ENCODE results near the gene DTNB.
"Not testable (repeated sequence)": the region's sequence is repeated elsewhere in the genome, so short reads cannot be mapped to it uniquely, and the experiment has no call there.

The DTNB gene

DNA sequence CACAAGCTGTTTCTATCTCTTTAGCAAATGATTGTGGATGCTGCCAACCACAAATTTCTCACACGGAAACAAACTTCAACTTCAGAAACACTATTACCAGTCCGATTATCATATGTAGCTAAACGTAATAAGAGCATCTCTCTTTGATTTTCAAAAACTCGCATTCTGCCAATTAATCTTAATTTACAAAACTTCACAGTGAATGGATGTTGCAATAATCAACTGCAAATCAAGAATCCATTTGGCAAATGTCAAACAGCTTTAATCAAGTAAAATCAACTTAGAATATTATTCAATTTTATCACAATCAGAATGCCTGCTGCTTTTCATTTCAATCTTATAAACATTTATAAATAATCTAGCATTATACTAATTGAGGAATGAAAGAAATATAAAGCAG is 54.2 kb downstream of the DTNB start:
- H3K4me2 ChIP-seq = no peak overlapping the region

GRCh38 chr2:25618676-25619075 is 54.7 kb downstream of the DTNB start:
- Histone ChIP-seq H3K36me3 (peaks cover 0 to 19% (median 10%) of the 10 kb centered on the region in 11 experiments; a peak in 12 of 22 replicates), H3K9me3 (replicated peaks in 1 of 11) (no peaks in the 10 kb centered on the region), H3K4me3 (no peak overlapping the region), H3K4me2 (no peak overlapping the region), H4K20me1 (no peaks in the 10 kb centered on the region), H3K27ac (no peak overlapping the region), H3K9ac (no peak overlapping the region), H3K4me1 (no peaks in the 10 kb centered on the region; a peak in 1 of 20 replicates), H3K27me3 (no peaks in the 10 kb centered on the region)
- no peak for TF ChIP-seq Cebpa-rat (IDR thresholded peaks at IDR 0.05)

More for the DNA sequence above, 54.2 kb downstream of the DTNB start:
- no peaks in the 10 kb centered on the region for H4K20me1 ChIP-seq
- no peaks in the 10 kb centered on the region for H3K9me3 ChIP-seq (replicated peaks in 1 of 11)
- no peaks in the 10 kb centered on the region for H3K27me3 ChIP-seq
- H3K27ac ChIP-seq = no peak overlapping the region
- peaks cover 0 to 22% (median 13%) of the 10 kb centered on the region in 11 experiments; a peak in 15 of 22 replicates for H3K36me3 ChIP-seq
- no peak overlapping the region for H3K9ac ChIP-seq
- TF ChIP-seq Cebpa-rat (IDR thresholded peaks at IDR 0.05) = no peak
- H3K4me1 ChIP-seq = no peaks in the 10 kb centered on the region; a peak in 1 of 20 replicates
- no peak overlapping the region for H3K4me3 ChIP-seq

- Histone ChIP-seq H3K36me3 (peaks cover 0 to 17% (median 7%) of the 10 kb centered on the region in 11 experiments; a peak in 11 of 22 replicates), H3K9ac (no peak overlapping the region), H3K27me3 (no peaks in the 10 kb centered on the region), H3K4me2 (no peak overlapping the region), H4K20me1 (no peaks in the 10 kb centered on the region), H3K4me3 (no peak overlapping the region), H3K9me3 (replicated peaks in 1 of 11) (no peaks in the 10 kb centered on the region), H3K27ac (no peak overlapping the region), H3K4me1 (no peaks in the 10 kb centered on the region; a peak in 1 of 20 replicates)
- TF ChIP-seq Cebpa-rat (IDR thresholded peaks at IDR 0.05) = no peak
Measured at GRCh38 chr2:25617948-25618646, 55.3 kb downstream of the DTNB start.

DNA sequence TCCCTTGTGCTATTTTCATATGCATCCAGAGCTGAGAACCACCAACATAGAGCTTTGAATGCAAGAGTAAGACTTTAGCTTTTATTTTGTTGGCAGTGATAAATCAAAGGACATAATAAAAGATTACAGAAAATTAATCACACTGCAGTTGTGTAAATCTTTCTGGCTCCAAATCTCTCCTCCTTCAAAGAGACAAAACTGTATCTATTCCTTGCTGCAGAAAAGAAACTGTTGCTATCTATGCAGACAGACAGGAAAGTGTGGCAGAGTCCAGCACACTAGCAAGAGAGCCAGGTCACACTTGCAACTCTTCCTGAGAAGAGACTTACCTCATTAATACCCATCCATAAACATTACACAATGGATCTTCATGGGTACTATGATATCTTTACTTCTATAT is 57.5 kb downstream of the DTNB start:
- H3K4me2 ChIP-seq = no peak overlapping the region

GRCh38 chr2:25615386-25615785 is 58.0 kb downstream of the DTNB start:
- Histone ChIP-seq H3K9me3 (replicated peaks in 1 of 11) (no peaks in the 10 kb centered on the region), H3K27ac (no peak overlapping the region), H3K4me2 (no peak overlapping the region), H3K4me3 (no peak overlapping the region), H3K9ac (no peak overlapping the region), H3K36me3 (peaks cover 0 to 7% (median 0%) of the 10 kb centered on the region in 11 experiments; a peak in 3 of 22 replicates), H3K4me1 (no peaks in the 10 kb centered on the region; a peak in 1 of 20 replicates), H4K20me1 (no peaks in the 10 kb centered on the region), H3K27me3 (no peaks in the 10 kb centered on the region)
- no peak for TF ChIP-seq Cebpa-rat (IDR thresholded peaks at IDR 0.05)

More for the DNA sequence above, 57.5 kb downstream of the DTNB start:
- Histone ChIP-seq H3K4me1 (no peaks in the 10 kb centered on the region; a peak in 1 of 20 replicates), H3K27ac (no peak overlapping the region), H3K9ac (no peak overlapping the region), H3K36me3 (peaks cover 0 to 7% (median 0%) of the 10 kb centered on the region in 11 experiments; a peak in 4 of 22 replicates), H3K27me3 (no peaks in the 10 kb centered on the region), H3K4me3 (no peak overlapping the region), H3K9me3 (replicated peaks in 1 of 11) (no peaks in the 10 kb centered on the region), H4K20me1 (no peaks in the 10 kb centered on the region)
- no peak for TF ChIP-seq Cebpa-rat (IDR thresholded peaks at IDR 0.05)

GRCh38 chr2:25614711-25615110 is 58.7 kb downstream of the DTNB start:
- H3K4me2 ChIP-seq = no peak overlapping the region
- TF ChIP-seq Cebpa-rat (IDR thresholded peaks at IDR 0.05) = no peak

GRCh38 chr2:25608718-25609117 is 64.7 kb downstream of the DTNB start:
- no peak for TF ChIP-seq Cebpa-rat (IDR thresholded peaks at IDR 0.05)
- H3K9me3 ChIP-seq (replicated peaks in 1 of 11) = no peaks in the 10 kb centered on the region
- H3K36me3 ChIP-seq = peaks cover 0 to 4% (median 0%) of the 10 kb centered on the region in 11 experiments; a peak in 2 of 22 replicates
- peaks cover 0 to 11% (median 10%) of the 10 kb centered on the region in 10 experiments; a peak in 14 of 20 replicates for H3K4me1 ChIP-seq
- no peaks in the 10 kb centered on the region; a peak in 1 of 22 replicates for H4K20me1 ChIP-seq
- H3K27ac ChIP-seq = no peak overlapping the region
- no peak overlapping the region for H3K4me2 ChIP-seq
- no peaks in the 10 kb centered on the region for H3K27me3 ChIP-seq
- no peak overlapping the region for H3K9ac ChIP-seq
- no peak overlapping the region for H3K4me3 ChIP-seq

More at GRCh38 chr2:25614711-25615110, 58.7 kb downstream of the DTNB start:
- Histone ChIP-seq H3K9ac (no peak overlapping the region), H3K27ac (no peak overlapping the region), H3K9me3 (replicated peaks in 1 of 11) (no peaks in the 10 kb centered on the region), H3K27me3 (no peaks in the 10 kb centered on the region), H3K4me3 (no peak overlapping the region), H4K20me1 (no peaks in the 10 kb centered on the region), H3K4me1 (peaks cover 0 to 5% (median 4%) of the 10 kb centered on the region in 10 experiments; a peak in 15 of 20 replicates), H3K36me3 (peaks cover 0 to 7% (median 0%) of the 10 kb centered on the region in 11 experiments; a peak in 1 of 22 replicates)

GRCh38 chr2:25606892-25607291 is 66.5 kb downstream of the DTNB start:
- no peak overlapping the region for H3K27ac ChIP-seq
- H3K4me3 ChIP-seq = no peak overlapping the region
- TF ChIP-seq Cebpa-rat (IDR thresholded peaks at IDR 0.05) = no peak
- peaks cover 0 to 11% (median 10%) of the 10 kb centered on the region in 10 experiments; a peak in 14 of 20 replicates for H3K4me1 ChIP-seq
- no peaks in the 10 kb centered on the region for H3K27me3 ChIP-seq
- peaks cover 0 to 4% (median 0%) of the 10 kb centered on the region in 11 experiments; a peak in 1 of 22 replicates for H3K36me3 ChIP-seq
- H3K9me3 ChIP-seq (replicated peaks in 1 of 11) = no peaks in the 10 kb centered on the region
- H3K9ac ChIP-seq = no peak overlapping the region
- H4K20me1 ChIP-seq = no peaks in the 10 kb centered on the region; a peak in 1 of 22 replicates
- H3K4me2 ChIP-seq = no peak overlapping the region

DNA sequence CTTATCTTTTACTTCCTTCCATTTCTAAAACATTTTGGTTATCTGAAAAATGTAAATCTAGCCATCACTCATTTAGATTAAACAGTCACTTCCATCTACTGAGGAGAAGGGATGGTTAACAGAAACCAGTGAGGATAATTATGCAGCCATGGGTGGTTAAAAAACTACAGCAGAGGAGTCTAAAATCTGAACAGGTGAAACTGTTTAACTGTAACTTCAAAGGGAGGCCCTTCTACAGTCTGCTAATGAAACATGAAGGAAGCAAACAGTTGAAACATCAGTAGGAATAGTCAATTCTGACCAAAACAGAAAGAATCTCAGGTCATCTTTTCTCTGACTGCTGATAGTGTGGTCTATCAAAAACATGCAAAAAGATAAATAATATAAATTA is 71.0 kb downstream of the DTNB start:
- Histone ChIP-seq H3K4me3 (no peak overlapping the region), H3K27me3 (no peaks in the 10 kb centered on the region), H3K9me3 (replicated peaks in 1 of 11) (no peaks in the 10 kb centered on the region; a peak in 1 of 22 replicates), H3K4me1 (peaks cover 0 to 14% (median 0%) of the 10 kb centered on the region in 10 experiments; a peak in 4 of 20 replicates), H3K27ac (no peak overlapping the region), H3K36me3 (peaks cover 0 to 12% (median 0%) of the 10 kb centered on the region in 11 experiments; a peak in 3 of 22 replicates), H4K20me1 (no peaks in the 10 kb centered on the region), H3K9ac (no peak overlapping the region), H3K4me2 (no peak overlapping the region)
- TF ChIP-seq Cebpa-rat (IDR thresholded peaks at IDR 0.05) = no peak

- H4K20me1 ChIP-seq; H3K4me3 ChIP-seq; H3K9me3 ChIP-seq (replicated peaks in 1 of 11); H3K4me2 ChIP-seq; H3K27ac ChIP-seq; H3K27me3 ChIP-seq: not testable (repeated sequence)
- Histone ChIP-seq H3K36me3 (peaks cover 0 to 12% (median 0%) of the 10 kb centered on the region in 11 experiments; a peak in 3 of 22 replicates), H3K4me1 (peaks cover 0 to 19% (median 0%) of the 10 kb centered on the region in 10 experiments; a peak in 4 of 20 replicates), H3K9ac (0 out of 22 replicates have a peak overlapping the region, but pooled peaks of 1 of the 11 experiments have one; percentile 8)
Measured at GRCh38 chr2:25601711-25602332, 71.6 kb downstream of the DTNB start.
